NCI-H2107 (cell line): ENCODE measurements around the gene TBC1D2B.
"Not testable (repeated sequence)": the region's sequence is repeated elsewhere in the genome, so short reads cannot be mapped to it uniquely, and the experiment has no call there.

Source experiments
- DNase-seq: peaks from one replicate; lab custom pipeline; 2025; lab: John Stamatoyannopoulos, UW

TBC1D2B gene

GRCh38 chr15:77975332-77976094 lies 102.0 kb downstream of the TBC1D2B start:
- no peak for DNase-seq

DNA sequence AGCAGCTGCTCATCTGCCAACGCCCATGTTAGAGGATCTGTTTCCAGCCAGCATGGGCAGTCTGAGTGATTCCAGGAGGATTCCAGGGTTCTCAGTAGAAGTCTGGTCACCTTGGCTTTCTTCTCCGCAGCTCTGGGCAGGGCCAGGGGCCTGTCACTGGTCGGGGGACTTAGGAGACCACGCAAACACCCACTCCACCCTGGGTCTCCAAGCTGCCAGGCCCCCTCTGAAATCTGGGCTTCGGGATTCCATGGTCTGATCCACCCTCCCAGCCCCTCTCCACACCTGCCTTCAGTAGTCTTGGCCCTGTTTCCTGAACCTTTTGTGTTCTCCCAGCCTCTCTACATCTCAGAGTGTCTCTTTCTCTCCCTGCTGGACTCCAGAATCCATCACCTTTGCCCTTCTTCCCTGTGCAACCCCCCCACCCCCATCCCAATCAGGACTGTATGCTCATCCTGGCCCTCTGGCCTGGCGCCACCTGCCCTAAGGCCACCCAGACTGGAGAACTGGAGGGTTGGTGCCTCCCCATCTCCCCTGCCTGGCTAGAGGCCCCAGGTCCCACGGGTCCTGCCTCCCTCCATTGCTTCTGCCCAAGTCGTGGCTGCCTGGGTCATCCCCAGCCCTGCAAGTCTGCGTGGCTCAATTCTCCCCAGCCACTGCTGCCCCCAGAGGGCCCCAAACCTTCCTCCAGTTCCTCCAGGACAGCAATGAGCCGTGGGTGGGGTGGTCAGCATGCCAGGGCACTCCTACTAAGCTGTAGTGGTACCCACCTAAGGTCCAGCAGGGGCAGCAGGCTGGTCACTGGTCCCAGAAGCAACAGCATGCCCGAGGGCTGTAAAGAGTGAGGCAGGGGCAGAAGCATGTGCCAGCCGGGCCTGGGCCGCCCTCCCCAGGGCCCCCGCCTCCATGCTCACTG lies 102.8 kb downstream of the TBC1D2B start:
- DNase-seq, result no peak

GRCh38 chr15:77974098-77974414 lies 103.5 kb downstream of the TBC1D2B start:
- no peak for DNase-seq

GRCh38 chr15:77973273-77974097 lies 104.0 kb downstream of the TBC1D2B start:
- not testable (repeated sequence) for DNase-seq

DNA sequence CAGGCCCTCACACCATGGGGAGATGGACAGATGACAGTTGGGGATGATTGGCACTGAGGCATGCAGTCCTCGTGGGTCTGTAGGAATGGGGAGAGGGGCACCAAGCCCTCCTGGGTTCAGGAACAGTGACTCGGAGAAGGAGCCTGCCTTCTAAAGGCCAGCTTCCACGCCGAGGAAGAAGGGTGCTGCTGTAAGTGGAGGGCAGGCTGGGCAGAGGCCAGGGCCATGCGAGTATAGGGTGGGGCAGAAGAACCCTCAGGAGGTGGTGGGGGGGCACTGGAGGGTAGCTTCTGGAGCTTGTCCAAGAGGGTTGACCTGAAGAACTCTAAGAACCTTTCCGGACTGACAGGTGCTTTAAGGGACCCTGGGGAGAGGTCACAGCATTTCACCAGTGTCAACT lies 104.8 kb downstream of the TBC1D2B start:
- DNase-seq, result not testable (repeated sequence)

DNA sequence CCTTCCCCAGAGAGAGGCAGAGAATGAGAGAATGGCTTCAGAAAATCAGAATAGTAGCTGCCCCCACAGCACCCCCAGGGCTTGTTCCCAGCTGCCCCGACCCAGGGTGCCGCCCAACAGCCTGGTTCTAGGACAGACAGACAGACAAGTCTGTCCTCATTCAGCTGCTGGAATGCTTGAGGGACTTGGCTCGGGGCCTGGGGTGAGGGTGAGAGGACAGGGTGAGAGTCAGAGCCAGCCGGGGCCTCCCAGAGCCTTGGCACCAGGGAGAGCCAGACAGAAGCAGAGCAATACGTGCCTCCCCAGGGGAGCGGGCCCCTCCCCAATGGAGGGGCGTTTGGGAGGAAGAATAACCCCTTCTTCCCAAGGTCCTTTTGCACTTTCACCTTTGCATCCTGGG lies 105.6 kb downstream of the TBC1D2B start:
- DNase-seq, result not testable (repeated sequence)

GRCh38 chr15:77970813-77971360 lies 106.6 kb downstream of the TBC1D2B start:
- not testable (repeated sequence) for DNase-seq

DNA sequence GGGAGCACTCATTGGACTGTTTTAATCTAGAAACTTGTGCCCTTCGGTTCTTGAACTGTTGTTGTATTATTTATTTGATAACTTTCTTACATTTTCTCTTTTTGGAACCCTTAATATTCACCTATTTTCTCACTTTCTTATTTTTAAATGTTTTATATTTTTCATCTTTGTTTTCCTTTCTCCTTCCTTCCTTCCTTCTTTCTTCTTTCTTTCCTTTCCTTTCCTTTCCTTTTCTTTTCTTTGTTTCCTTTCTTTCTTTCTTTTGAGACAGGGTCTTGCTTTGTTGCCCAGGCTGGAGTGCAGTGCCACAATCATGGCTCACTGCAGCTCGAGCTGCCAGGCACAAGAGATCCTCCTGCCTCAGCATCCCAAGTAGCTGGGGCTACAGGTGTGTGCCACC lies 108.5 kb downstream of the TBC1D2B start:
- DNase-seq, result no peak

- no peak for DNase-seq
These were observed 109.7 kb downstream of the TBC1D2B start for GRCh38 chr15:77967798-77968197.

DNA sequence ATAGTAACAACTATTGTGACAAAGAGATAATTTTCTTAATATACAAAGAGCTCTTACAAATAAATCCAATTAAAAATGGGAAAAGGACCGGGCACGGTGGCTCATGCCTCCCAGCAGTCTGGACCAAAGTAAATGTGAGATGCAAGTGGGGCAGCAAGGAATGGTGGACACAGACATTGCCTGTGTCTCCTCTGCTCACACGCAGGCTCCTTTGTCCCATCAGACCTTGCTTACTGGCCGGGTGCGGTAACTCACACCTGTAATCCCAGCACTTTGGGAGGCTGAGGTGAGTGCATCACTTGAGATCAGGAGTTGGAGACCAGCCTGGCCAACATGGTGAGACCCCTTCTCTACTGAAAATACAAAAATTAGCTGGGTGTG lies 110.3 kb downstream of the TBC1D2B start:
- not testable (repeated sequence) for DNase-seq

- no peak for DNase-seq
These were observed 110.8 kb downstream of the TBC1D2B start for GRCh38 chr15:77966540-77967234.

DNA sequence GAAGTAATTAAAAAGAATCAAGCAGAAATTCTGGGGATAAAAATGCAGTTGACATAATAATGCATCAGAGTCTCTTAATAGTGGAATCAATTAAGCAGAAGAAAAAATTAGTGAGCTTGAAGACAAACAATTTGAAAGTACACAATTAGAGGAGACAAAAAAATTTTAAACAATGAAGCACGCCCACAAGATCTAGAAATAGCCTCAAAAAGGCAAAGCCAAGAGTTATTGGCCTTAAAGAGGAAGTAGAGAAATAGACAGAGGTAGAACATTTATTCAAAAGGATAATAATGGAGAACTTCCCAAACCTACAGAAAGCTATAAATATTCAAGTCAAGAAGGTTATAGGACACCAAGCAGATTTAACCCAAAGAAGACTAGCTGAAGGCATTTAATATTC lies 113.3 kb downstream of the TBC1D2B start:
- no peak for DNase-seq

DNA sequence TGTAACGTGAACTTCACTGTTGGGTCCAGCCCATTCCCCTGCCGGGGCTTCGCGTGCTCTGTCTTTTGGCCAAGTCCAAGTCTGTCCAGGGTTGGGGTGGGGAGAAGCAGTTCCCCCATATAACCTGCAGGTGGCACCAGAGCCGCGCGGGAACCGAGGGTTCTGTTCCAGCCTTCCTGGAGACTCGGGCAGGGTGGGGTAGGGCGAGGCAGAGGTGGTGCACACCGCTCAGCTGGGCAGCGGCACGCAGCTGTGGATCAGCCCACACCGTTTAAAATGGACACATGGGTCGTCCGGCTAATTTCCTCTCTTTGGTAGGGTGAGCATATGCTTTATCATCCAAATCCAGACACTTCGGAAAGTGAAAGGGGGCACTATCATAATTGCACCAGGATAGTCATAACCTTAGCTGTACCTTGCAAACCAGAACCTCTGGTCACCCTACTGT lies 118.1 kb downstream of the TBC1D2B start:
- DNase-seq, result peak; percentile 3

DNA sequence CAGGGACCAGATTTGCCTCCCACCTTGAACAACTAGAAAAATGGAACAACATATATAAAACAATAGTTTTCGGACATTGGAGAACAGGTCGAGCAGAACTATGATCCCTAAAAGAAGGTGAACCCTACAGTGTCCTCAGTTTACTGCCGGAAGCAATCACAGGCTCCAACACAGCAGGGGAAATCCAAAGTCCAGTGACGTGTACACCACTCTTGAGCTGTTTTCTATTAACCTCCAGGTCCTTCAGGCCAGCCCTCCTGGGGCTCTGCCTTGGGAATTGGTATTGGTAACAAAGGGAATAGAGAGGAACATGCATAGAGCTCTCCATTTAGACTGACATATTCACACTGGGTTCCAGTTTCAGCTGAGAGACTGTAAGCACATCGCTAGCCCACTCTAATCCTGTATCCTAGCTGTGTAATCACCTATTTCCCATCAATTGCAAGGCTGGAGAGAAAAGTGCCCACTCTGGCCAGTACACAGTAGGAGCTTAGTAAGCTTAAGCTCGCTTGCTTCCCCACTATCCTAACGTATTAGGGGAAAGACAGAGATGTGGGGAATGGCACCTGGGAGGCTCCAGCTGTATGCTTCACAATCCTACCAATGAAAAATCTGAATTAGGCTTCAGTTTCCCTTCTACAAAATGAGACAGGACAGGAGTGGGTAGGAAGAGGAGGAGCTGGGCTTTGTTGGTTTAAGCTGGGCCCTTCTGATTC lies 118.6 kb downstream of the TBC1D2B start:
- DNase-seq, result not testable (repeated sequence)

- not testable (repeated sequence) for DNase-seq
These were observed 119.5 kb downstream of the TBC1D2B start for GRCh38 chr15:77958021-77958420.

DNA sequence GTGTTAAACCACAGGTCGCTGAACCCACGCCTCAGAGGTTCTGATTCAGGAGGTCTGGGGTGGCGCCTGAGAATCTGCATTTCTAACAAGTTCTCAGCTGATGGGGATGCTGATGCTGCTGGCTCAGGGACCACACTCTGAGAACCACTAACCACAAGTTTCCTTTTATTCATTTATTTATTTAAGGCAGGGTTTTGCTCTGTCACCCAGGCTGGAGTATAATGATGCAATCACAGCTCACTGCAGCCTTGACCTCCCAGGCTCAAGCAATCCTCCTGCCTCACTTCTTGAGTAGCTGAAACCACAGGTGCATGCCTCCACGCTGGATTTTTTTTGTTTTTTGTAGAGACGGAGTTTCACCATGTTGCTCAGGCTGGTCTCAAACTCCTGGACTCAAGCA lies 123.6 kb downstream of the TBC1D2B start:
- not testable (repeated sequence) for DNase-seq

DNA sequence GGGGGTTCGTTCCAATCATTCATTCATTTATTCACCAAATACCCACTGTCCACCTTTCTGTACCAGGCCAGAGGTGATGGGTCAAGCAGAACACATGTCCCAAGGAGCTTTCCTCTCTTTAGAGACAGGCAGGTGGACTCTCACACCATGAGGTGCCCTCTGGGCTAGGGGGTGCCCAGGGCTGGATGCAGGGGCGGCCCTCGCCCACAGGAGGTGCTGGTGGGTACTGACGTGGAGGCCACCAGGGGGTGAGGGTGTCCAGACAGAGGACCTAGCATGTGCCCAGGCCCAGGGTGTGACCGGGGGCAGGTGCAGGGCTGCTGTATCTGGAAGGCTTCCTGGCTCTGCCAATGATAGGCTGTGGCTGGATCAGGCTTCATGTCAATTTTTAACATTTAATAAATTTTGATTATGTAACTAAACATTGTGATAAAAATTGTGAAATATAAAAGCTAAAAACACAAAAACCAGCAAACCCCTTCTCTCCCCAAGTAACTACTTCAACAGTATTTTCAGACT lies 124.5 kb downstream of the TBC1D2B start:
- DNase-seq, result not testable (repeated sequence)

DNA sequence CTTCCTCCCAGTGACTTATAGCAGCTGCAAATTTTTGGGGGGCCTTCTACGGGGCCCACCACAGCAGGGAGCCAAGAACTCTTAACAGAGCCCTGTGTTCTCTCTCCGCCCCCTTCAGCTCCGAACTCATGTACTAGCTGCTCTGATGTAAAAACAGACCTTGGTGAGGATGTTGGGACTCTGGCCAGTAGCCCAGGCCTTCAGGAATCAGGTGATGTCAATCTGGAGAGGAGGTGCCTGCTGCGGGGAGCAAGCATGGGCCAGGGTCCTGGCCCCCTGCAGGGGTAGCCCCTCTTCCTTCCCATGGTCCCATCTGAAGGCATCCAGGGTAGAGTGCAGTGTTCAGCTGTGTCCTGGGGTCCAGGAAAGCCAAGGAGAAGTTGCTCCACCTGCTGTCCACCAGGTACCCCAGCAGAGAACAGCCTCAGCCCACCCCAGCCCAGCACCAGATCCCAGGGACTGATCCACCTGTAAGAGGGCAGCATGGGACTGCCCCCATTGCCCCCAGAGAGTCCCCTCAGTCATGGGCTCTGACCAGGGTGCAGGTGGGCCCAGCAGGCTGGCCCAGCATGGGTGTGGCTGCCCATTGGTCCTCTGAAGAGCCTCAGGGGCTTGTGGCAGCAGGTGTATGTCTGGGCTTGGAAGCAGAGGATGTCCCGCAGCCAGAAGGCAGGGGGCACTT lies 126.3 kb downstream of the TBC1D2B start:
- DNase-seq, result not testable (repeated sequence)

DNA sequence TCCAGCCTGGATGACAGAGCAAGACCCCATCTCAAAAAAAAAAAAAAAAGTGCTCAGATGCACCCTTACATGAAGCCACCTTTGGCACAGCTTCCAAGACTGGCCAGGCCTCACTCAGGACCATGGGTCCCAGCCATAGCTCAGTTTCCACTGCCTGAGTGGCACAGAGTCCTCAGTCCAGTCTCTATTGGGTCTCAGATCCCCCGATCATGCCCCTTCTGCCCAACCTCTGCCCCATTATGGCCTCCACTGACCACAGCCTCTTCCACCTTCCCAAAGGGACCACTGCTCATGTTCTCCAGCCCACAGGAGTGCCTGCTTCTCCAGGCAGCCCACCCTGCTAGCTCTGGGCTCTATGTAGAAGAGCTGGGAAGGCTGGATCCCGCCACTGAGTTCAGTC lies 127.0 kb downstream of the TBC1D2B start:
- not testable (repeated sequence) for DNase-seq

- no peak for DNase-seq
These were observed 131.9 kb downstream of the TBC1D2B start for GRCh38 chr15:77945566-77945965.
